NCI-H460 (cell line): ENCODE data around the gene C11orf71. TPM values are rescaled to one million over a fixed set of nuclear protein-coding genes. Genes with fewer than 3 reads are reported as not detected.

Source experiments
- DNase-seq: peaks from one replicate; pipeline ENCODE4 v3.0.0-alpha.2; 2016; ENCODE audit warnings: low read depth; ENCODE audit errors: extremely low read depth
- total RNA-seq: library from RNA; depleted of rRNA; stranded (reverse); fragments of >200 nt; shearing (Covaris generic); gene quantifications from 2 replicates; pipeline ENCODE4 v1.2.3, GENCODE V29; 2014; rRNA removed

C11orf71 gene
- total RNA-seq, 1 experiment from 2014 or later, result 2.5 TPM

DNA sequence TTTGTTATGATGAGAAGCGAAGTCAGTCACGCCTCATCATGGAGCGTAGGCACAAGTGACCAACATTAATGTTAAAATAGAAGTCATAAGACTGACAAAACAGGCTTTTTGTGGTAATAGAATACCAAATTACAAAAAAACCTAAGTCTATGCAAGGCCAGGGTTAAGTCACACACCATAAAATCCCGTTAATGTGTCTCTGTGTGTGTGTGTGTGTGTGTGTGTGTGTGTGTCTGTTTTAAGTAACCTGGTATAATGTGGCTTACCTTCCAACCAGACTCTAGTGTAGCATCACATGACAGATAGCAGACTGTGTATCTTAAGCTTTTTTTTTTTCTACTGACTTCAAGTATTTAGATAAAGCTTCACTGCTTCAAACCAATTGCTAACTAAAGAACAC, 38.0 kb downstream of the C11orf71 start:
- no peak for DNase-seq

DNA sequence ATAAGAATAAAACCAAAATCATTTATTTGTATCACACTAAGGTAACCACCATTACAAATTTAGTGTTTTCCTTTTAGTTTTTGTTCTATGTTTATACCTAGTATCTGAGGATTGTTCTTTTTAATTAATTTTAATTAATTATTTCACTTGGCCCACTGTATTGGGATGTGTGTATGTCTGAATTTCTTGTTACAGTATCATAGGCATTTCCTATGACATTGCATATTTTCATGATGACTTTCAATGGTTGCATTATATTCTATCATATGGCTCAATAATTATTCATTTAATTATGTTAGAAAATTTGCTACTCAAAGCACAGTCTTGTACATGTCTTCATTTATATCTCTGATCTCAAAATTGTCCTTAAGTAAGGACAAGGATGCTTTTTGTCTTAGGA, 41.0 kb downstream of the C11orf71 start:
- DNase-seq, result no peak

DNA sequence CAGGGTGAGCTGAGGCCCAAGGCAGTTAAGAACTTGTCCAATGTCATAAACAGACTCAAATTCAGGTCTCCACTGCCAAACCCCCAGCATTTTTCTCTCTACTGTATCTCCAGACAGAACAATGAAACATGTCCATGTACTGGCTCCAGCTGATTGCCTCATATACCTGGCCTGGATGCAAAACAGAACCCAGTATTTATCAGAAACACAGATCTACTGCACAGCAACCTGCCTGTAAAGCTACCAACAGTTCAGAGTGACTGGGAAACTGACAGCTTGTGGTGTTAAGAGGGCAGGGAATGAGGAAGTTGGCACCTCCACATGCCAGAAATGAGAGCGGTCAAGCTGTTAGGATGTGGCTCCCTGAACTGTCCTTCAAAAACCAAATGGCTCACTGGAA, 41.6 kb downstream of the C11orf71 start:
- no peak for DNase-seq

DNA sequence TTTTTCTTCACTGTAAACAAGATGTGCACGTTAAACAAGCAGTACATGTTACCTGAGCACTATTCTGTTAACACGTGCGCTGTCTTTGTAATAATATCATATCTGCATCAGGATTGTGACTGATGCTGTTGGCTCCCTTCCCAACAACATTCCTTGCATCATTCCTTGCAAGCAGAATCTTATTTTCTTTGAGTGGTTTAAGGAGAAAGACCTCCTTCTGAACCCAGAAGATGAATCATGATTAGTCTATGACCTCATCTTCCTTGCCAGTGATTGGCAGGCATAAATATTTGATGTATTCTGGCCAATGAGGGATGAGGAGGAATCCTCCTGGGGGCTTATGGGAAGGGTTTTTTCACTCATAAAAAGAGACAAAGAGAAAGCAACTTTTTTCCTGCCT, 46.2 kb downstream of the C11orf71 start:
- no peak for DNase-seq

DNA sequence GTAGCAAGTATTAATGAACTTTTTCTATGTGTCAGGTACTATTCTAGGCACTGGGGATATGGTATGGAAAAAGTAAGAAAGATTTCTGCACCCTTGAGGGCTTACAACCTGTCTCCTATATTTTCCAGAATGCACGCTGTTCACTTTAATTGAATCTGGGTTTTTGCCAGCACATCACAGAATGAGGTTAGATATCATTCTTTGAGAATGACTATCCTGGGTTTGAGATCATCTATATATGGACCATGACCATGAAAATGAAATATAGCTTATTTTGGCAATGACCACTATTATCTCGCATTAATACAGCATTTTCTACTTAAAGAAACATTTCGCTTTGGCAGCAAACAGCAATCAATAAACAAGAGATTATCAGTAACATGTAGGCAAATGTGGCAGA, 46.9 kb downstream of the C11orf71 start:
- no peak for DNase-seq

DNA sequence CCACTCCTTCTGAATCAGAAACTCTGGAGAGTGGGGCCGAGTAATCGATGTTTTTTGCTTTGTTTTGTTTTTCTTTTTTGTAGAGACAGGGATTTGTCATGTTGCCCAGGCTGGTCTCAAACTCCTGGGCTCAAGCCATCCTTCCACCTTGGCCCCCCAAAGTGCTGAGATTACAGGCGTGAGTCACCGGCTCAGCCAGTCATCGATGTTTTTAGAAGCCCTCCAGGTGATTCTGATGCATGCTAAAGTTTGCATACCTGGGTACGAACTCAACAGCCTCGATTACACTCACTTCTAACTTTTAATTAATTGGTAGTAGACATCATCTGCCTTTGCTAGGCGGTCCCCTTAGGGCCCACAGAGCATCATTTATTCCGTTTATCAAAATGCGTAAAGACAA, 50.3 kb downstream of the C11orf71 start:
- no peak for DNase-seq

Other genes with a start within 250 kb of the C11orf71 start
- gene NNMT, start 104.1 kb downstream of the C11orf71 start, total RNA-seq, result 3.2 and 3.6 TPM in 2 replicates
- 12.5 and 18.1 TPM in 2 replicates for gene RBM7, start 155 bp upstream of the C11orf71 start, total RNA-seq
- gene REXO2, start 39.0 kb upstream of the C11orf71 start, total RNA-seq, result 123 and 140 TPM in 2 replicates
- gene NXPE1, start 159.4 kb upstream of the C11orf71 start, total RNA-seq, result not detected in 2 replicates
- not detected in 2 replicates for gene NXPE4, start 195.3 kb upstream of the C11orf71 start, total RNA-seq